OCI-LY1 (cell line): ENCODE results near the gene NUBP2.

Experiments
- H2AFZ ChIP-seq: fragments of 200-600 bp; sonication (generic), shearing (Covaris generic); 2 replicates; pipeline ENCODE4 v1.6.0; 2014; ENCODE audit warnings: antibody characterized with exemption, mild to moderate bottlenecking, low read length
- H3F3A ChIP-seq: fragments of 200-600 bp; sonication (generic), shearing (Covaris generic); 2 replicates; pipeline ENCODE4 v1.6.0; 2014; ENCODE audit warnings: mild to moderate bottlenecking, antibody characterized with exemption, low read length, moderate library complexity; ENCODE audit not compliant: insufficient read depth
- H3K27ac ChIP-seq: fragments of 200-600 bp; sonication (generic); 2 replicates; pipeline ENCODE4 v1.5.1; 2014; ENCODE audit warnings: low read length, mixed run types, mild to moderate bottlenecking, low read depth; ENCODE audit not compliant: poor library complexity, severe bottlenecking
- H3K27me3 ChIP-seq: fragments of 200-600 bp; sonication (generic); 2 replicates; pipeline ENCODE4 v1.6.0; 2014; ENCODE audit warnings: antibody characterized with exemption, mild to moderate bottlenecking, low read length, moderate library complexity; ENCODE audit not compliant: insufficient read depth
- H3K36me3 ChIP-seq: fragments of 200-600 bp; sonication (generic); 2 replicates; pipeline ENCODE4 v1.6.1; 2014; ENCODE audit warnings: mild to moderate bottlenecking, antibody characterized with exemption, low read length, moderate library complexity, mixed read lengths; ENCODE audit not compliant: insufficient read depth
- H3K4me1 ChIP-seq: fragments of 200-600 bp; sonication (generic); 2 replicates; pipeline ENCODE4 v1.5.1; 2014; ENCODE audit warnings: mild to moderate bottlenecking, low read length, moderate library complexity; ENCODE audit not compliant: insufficient read depth, severe bottlenecking
- H3K4me2 ChIP-seq: fragments of 200-600 bp; sonication (generic), shearing (Covaris generic); 2 replicates; pipeline ENCODE4 v1.6.1; 2014; ENCODE audit warnings: low read length
- H3K4me3 ChIP-seq: fragments of 200-600 bp; sonication (generic); 2 replicates; pipeline ENCODE4 v1.5.1; 2014; ENCODE audit warnings: low read length, low read depth, mild to moderate bottlenecking, mixed read lengths; ENCODE audit not compliant: poor library complexity, severe bottlenecking
- H3K79me2 ChIP-seq: fragments of 200-600 bp; shearing (Covaris generic); 2 replicates; pipeline ENCODE4 v1.6.1; 2016; ENCODE audit warnings: mixed run types, low read length, mixed read lengths; ENCODE audit not compliant: insufficient read depth
- H3K9ac ChIP-seq: fragments of 200-600 bp; sonication (generic), shearing (Covaris generic); 2 replicates; pipeline ENCODE4 v1.6.1; 2014; ENCODE audit warnings: mild to moderate bottlenecking, low read length, mixed read lengths
- H3K9me2 ChIP-seq: fragments of 200-600 bp; sonication (generic), shearing (Covaris generic); 2 replicates; pipeline ENCODE4 v1.6.1; 2014; ENCODE audit warnings: low read depth, mild to moderate bottlenecking, low read length, mixed read lengths
- H3K9me3 ChIP-seq: fragments of 200-600 bp; shearing (Covaris generic); 2 replicates; pipeline ENCODE4 v1.6.1; 2014; ENCODE audit warnings: low read length, mixed read lengths
- H4K20me1 ChIP-seq: fragments of 200-600 bp; sonication (generic), shearing (Covaris generic); 2 replicates; pipeline ENCODE4 v1.6.0; 2016; ENCODE audit warnings: mild to moderate bottlenecking, low read length; ENCODE audit not compliant: insufficient read depth
- CTCF ChIP-seq: fragments of 200-600 bp; sonication (generic), shearing (Covaris generic); IDR thresholded peaks from 2 replicates; pipeline ENCODE4 v1.5.1; 2017; ENCODE audit warnings: mild to moderate bottlenecking, antibody characterized with exemption, low read length, moderate library complexity, mixed read lengths
- EZH2 ChIP-seq: fragments of 200-600 bp; sonication (generic), shearing (Covaris generic); IDR thresholded peaks from 2 replicates; pipeline ENCODE4 v1.8.0; 2017; ENCODE audit warnings: borderline replicate concordance, mixed run types, mild to moderate bottlenecking, antibody characterized with exemption, low read length, moderate library complexity, mixed read lengths

The NUBP2 gene

GRCh38 chr16:1768767-1769401 is 13.9 kb upstream of the NUBP2 start:
- Histone ChIP-seq H3K4me2 (no peak overlapping the region), H3K27ac (no peak overlapping the region)

DNA sequence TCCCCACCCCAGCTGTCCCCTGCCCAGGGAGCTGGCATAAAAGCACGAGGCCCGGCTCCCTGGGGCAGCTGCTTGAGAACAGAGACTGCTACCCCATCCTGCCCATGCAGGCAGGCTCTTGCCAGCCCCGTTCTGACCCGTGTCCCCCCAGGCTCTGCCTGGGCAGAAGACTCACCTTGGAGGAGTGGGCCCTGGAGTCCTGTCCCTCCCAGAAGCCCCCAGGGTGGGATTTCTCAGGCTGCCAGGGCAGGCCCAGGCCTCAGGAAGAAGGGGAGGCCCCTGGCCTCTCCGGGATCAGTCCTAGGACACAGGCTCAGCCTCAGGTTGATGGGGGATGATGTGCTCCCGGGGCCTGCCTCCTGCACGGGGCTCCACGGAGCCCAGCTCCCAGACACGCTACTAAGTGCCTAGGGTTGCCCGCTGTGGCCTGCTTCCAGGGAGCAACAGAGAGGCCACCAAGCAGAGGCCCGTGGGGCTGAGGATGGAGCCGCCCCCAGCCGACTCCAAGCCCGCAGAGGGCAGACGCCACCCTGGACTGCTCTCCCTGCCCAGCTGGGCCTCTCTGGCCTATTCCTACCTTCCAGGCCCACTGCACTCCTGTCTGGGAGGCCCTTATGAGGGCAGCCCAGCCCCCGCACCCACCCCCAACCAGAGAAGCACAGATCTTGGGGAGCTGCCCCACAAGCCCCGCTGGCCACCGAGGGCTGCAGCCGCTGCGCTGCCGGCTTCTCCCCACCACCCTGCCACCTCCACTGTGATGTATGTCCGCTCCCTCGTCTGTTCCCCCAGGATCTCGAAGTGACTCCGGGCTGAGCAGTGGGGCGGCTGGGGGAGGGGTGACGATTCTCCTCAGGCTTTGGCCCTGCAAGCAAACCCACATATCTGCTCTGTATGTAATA is 13.1 kb upstream of the NUBP2 start:
- H3K27ac ChIP-seq, result peak overlapping the region; percentile 59
- TF ChIP-seq CTCF, result no peak
- no peak for TF ChIP-seq EZH2
- peak overlapping the region; percentile 85 for H3K4me3 ChIP-seq

More at GRCh38 chr16:1768767-1769401, 13.9 kb upstream of the NUBP2 start:
- Histone ChIP-seq H3K36me3 (peaks cover 66% of the 10 kb centered on the region), H4K20me1 (no peaks in the 10 kb centered on the region), H2AFZ (no peak overlapping the region), H3K9ac (no peak overlapping the region), H3K9me3 (no peaks in the 10 kb centered on the region), H3K27me3 (no peaks in the 10 kb centered on the region), H3K9me2 (no peaks in the 10 kb centered on the region), H3K4me3 (no peak overlapping the region), H3F3A (no peaks in the 10 kb centered on the region), H3K79me2 (0 out of 2 replicates have a peak, but pooled peaks cover 3% of the 10 kb centered on the region), H3K4me1 (peaks cover 14% of the 10 kb centered on the region)
- TF ChIP-seq CTCF, result no peak
- no peak for TF ChIP-seq EZH2

DNA sequence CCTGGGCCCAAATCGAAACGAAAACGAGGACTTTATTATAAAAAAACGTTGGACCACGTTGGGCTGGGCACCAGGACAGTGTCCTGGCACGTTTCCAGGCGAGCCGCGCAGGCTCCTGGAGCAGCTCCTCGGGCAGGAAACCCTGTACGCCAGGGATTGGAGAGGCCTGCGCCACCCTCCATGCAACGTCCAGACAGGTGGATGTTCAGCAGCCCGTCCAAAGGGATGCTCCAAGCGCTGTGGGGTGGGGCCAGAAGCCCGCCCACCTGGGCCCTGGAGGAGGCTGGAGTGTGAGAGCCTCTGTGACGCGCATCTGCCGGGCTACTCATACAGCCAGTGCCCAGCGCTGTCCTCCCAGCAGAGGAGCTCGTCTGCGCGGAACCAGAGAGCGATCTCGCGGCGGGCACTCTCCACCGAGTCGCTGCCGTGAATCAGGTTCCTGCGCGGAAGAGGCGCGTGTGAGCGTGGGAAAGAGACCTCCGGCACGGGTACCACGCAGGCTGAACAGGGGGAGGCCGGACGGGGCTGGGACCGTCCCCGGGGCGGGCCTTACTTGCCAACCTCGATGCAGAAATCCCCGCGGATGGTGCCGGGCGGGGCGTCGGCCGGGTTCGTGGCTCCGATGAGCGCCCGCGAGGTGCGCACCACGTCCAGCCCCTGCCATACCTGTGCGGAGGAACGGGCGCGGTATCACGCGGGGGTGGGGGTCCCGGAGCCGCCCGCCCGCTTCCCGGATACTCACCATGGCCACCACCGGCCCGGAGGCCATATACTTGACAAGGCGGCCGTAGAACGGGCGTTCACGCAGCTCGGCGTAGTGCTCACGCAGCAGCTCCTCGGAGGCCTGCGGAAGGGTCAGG is 12.2 kb upstream of the NUBP2 start:
- Histone ChIP-seq H3K9me3 (no peaks in the 10 kb centered on the region), H4K20me1 (no peaks in the 10 kb centered on the region), H3F3A (no peaks in the 10 kb centered on the region), H3K4me2 (peak overlapping the region; percentile 91), H3K9ac (peak overlapping the region; percentile 88), H3K36me3 (peaks cover 49% of the 10 kb centered on the region), H3K4me3 (peak overlapping the region; percentile 85), H2AFZ (no peak overlapping the region), H3K27ac (peak overlapping the region; percentile 59), H3K9me2 (no peaks in the 10 kb centered on the region), H3K79me2 (0 out of 2 replicates have a peak, but pooled peaks cover 3% of the 10 kb centered on the region), H3K4me1 (peaks cover 22% of the 10 kb centered on the region), H3K27me3 (no peaks in the 10 kb centered on the region)
- no peak for TF ChIP-seq EZH2
- no peak for TF ChIP-seq CTCF

More for the DNA sequence above, 13.1 kb upstream of the NUBP2 start:
- no peak overlapping the region for H2AFZ ChIP-seq
- peaks cover 21% of the 10 kb centered on the region for H3K4me1 ChIP-seq
- H3K9me3 ChIP-seq, result no peaks in the 10 kb centered on the region
- 0 out of 2 replicates have a peak, but pooled peaks cover 3% of the 10 kb centered on the region for H3K79me2 ChIP-seq
- H3K4me2 ChIP-seq, result peak overlapping the region; percentile 91
- peaks cover 58% of the 10 kb centered on the region for H3K36me3 ChIP-seq
- H3K27me3 ChIP-seq, result no peaks in the 10 kb centered on the region
- no peaks in the 10 kb centered on the region for H4K20me1 ChIP-seq
- H3K9ac ChIP-seq, result peak overlapping the region; percentile 88; the same call in 1 of the 2 replicates
- H3F3A ChIP-seq, result no peaks in the 10 kb centered on the region
- H3K9me2 ChIP-seq, result no peaks in the 10 kb centered on the region
